Neural progenitor cell (in vitro differentiated cells): ENCODE results near the gene EME1. TPM values are rescaled to one million over a fixed set of nuclear protein-coding genes. Genes with fewer than 3 reads are reported as not detected.

ENCODE experiments used
- DNase-seq: peaks from one replicate; pipeline ENCODE4 v3.0.0-alpha.2; 2016; ENCODE audit warnings: low spot score
- H2AFZ ChIP-seq: fragments of 200-600 bp; sonication (generic); replicated peaks from 2 replicates; pipeline ENCODE4 v1.6.1; 2016; ENCODE audit warnings: antibody characterized with exemption
- H3F3A ChIP-seq: fragments of 200-600 bp; sonication (generic); 2 replicates; pipeline ENCODE4 v1.6.1; 2016; ENCODE audit warnings: antibody characterized with exemption, low read depth
- H3K27ac ChIP-seq: fragments of 200-600 bp; sonication (generic); 2 replicates; pipeline ENCODE4 v1.5.1; 2016; ENCODE audit warnings: mild to moderate bottlenecking
- H3K27me3 ChIP-seq: fragments of 200-600 bp; sonication (generic); 2 replicates; pipeline ENCODE4 v1.6.1; 2016; ENCODE audit warnings: mild to moderate bottlenecking, moderate library complexity
- H3K36me3 ChIP-seq: fragments of 200-600 bp; sonication (generic); 2 replicates; pipeline ENCODE4 v1.5.1; 2016
- H3K4me1 ChIP-seq: fragments of 200-600 bp; sonication (generic); 2 replicates; pipeline ENCODE4 v1.6.1; 2016; ENCODE audit warnings: mixed run types
- H3K4me2 ChIP-seq: fragments of 200-600 bp; sonication (generic); 2 replicates; pipeline ENCODE4 v1.6.1; 2016
- H3K4me3 ChIP-seq: fragments of 200-600 bp; sonication (generic); 2 replicates; pipeline ENCODE4 v1.5.1; 2016
- H3K79me2 ChIP-seq: fragments of 200-600 bp; sonication (generic); 2 replicates; pipeline ENCODE4 v1.6.1; 2016; ENCODE audit warnings: low read depth
- H3K9ac ChIP-seq: fragments of 200-600 bp; sonication (generic); 2 replicates; pipeline ENCODE4 v1.6.1; 2016
- H3K9me3 ChIP-seq: fragments of 200-600 bp; sonication (generic); 2 replicates; pipeline ENCODE4 v1.5.1; 2016; ENCODE audit warnings: low read depth
- H4K20me1 ChIP-seq: fragments of 200-600 bp; sonication (generic); 2 replicates; pipeline ENCODE4 v1.6.1; 2016; ENCODE audit warnings: low read depth
- H3K27ac Mint-ChIP-seq: 3 replicates; pipeline ENCODE4 v1.8.0; 2021; ENCODE audit warnings: mixed read lengths
- H3K27me3 Mint-ChIP-seq: 2 replicates; pipeline ENCODE4 v1.8.0; 2022; ENCODE audit warnings: low read depth, mild to moderate bottlenecking, inconsistent platforms, moderate library complexity, mixed read lengths; ENCODE audit not compliant: insufficient read depth
- H3K36me3 Mint-ChIP-seq: 3 replicates; pipeline ENCODE4 v1.8.0; 2021; ENCODE audit warnings: mixed read lengths
- H3K4me1 Mint-ChIP-seq: 3 replicates; pipeline ENCODE4 v1.8.0; 2021; ENCODE audit warnings: mixed read lengths
- H3K4me3 Mint-ChIP-seq: 3 replicates; pipeline ENCODE4 v1.8.0; 2021; ENCODE audit warnings: mild to moderate bottlenecking, moderate library complexity, mixed read lengths
- H3K9me3 Mint-ChIP-seq: 3 replicates; pipeline ENCODE4 v1.8.0; 2020; ENCODE audit warnings: mixed read lengths
- EZH2 ChIP-seq: fragments of 200-600 bp; sonication (generic); IDR thresholded peaks from 2 replicates; pipeline ENCODE4 v1.6.1; 2017; ENCODE audit warnings: antibody characterized with exemption, mild to moderate bottlenecking, moderate library complexity
- EZH2phosphoT487 ChIP-seq: fragments of 200-600 bp; sonication (generic); IDR thresholded peaks from 2 replicates; pipeline ENCODE4 v1.6.1; 2017; ENCODE audit warnings: antibody characterized with exemption
- total RNA-seq: library from RNA; depleted of rRNA; stranded (reverse); fragments of >200 nt; gene quantifications from 2 replicates; pipeline ENCODE4 v1.2.3, GENCODE V29; 2015; ENCODE audit warnings: low replicate concordance
- TF ChIP-seq, protein P1 (sequence below): fragments of 200-600 bp; sonication (generic); IDR thresholded peaks from 2 replicates; pipeline ENCODE4 v1.5.1; 2017; ENCODE audit warnings: antibody characterized with exemption, mild to moderate bottlenecking

Gene EME1
- total RNA-seq, 1 donor from 2014 or later = 26.6 TPM

DNA sequence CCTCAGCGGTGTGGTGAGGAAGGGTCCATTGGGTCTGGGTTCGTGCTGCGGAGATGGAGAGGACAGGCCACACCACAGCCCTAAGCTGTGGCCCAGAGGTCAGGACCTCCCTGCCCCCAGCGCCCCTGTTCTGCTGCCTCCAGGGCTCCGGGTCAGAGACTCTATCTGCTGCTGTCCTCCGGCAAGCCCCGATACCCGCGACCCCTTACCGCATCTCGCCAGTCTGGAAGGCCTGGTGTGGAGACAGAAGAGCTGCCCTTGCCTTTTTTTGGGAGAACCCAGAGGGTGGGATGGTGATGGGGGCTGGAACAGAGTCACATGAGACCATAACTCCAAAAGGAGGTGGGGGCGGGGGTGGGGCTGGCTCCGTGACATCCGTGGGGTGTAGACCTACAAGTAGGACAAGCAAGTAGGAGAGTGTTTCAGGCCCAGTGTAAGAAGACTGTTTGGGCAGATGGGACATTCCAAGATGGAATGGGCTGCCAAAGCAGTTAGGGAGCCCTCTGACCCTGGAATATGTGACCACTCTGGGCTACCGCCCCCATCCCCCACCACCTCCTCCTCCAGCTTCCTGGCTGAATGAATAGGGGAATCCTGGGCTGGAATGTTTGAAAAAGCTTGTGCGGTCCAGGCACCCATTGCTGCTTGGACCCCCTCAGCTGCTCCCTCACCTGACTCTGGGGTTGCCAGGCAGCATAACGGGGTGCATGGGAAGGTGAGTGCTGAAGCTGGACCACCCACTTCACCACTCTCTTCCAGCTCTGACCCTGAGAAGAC lies 25.7 kb upstream of the EME1 start:
- Histone ChIP-seq H3K4me3 (peak overlapping the region; percentile 78), H3K4me1 (peaks cover 19% of the 10 kb centered on the region), H3F3A (no peaks in the 10 kb centered on the region), H3K79me2 (peaks cover 18% of the 10 kb centered on the region), H2AFZ (no peak overlapping the region), H3K9me3 (no peaks in the 10 kb centered on the region), H3K27ac (no peak overlapping the region), H3K36me3 (no peaks in the 10 kb centered on the region), H3K27me3 (peaks cover 28% of the 10 kb centered on the region), H3K4me2 (peak overlapping the region; percentile 93), H3K9ac (no peak overlapping the region), H4K20me1 (peaks cover 30% of the 10 kb centered on the region)
- peak; percentile 46 for DNase-seq
- H3K4me3 Mint-ChIP-seq = peak overlapping the region; percentile 95
- H3K27me3 Mint-ChIP-seq = peaks cover 8% of the 10 kb centered on the region
- H3K4me1 Mint-ChIP-seq = peaks cover 35% of the 10 kb centered on the region
- peaks cover 3% of the 10 kb centered on the region for H3K36me3 Mint-ChIP-seq
- no peak overlapping the region for H3K27ac Mint-ChIP-seq
- H3K9me3 Mint-ChIP-seq = no peaks in the 10 kb centered on the region
- TF ChIP-seq, protein P1, sequence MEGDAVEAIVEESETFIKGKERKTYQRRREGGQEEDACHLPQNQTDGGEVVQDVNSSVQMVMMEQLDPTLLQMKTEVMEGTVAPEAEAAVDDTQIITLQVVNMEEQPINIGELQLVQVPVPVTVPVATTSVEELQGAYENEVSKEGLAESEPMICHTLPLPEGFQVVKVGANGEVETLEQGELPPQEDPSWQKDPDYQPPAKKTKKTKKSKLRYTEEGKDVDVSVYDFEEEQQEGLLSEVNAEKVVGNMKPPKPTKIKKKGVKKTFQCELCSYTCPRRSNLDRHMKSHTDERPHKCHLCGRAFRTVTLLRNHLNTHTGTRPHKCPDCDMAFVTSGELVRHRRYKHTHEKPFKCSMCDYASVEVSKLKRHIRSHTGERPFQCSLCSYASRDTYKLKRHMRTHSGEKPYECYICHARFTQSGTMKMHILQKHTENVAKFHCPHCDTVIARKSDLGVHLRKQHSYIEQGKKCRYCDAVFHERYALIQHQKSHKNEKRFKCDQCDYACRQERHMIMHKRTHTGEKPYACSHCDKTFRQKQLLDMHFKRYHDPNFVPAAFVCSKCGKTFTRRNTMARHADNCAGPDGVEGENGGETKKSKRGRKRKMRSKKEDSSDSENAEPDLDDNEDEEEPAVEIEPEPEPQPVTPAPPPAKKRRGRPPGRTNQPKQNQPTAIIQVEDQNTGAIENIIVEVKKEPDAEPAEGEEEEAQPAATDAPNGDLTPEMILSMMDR = no peak
- TF ChIP-seq EZH2phosphoT487 = no peak
- no peak for TF ChIP-seq EZH2

DNA sequence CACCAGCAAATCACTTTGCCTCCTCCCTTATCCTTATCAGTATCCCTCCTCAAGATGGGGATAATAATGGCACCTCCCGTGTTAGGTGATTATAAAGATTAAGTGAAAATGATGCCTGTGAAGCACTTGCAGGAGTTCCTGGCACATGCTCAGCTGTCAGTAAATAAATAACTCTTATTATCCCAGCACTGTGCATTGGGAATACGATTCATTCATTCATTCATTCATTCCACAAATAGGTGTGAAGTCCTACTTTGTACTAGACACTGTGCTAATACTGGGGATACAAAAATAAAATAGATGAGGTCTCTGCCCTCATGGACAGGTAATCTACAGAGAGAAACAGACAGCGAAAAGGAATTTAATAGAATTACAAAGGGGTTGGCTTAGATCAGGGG lies 25.1 kb upstream of the EME1 start:
- Mint-ChIP-seq H3K36me3 (peaks cover 5% of the 10 kb centered on the region), H3K27me3 (peaks cover 8% of the 10 kb centered on the region), H3K4me3 (peak overlapping the region; percentile 95), H3K27ac (no peak overlapping the region), H3K4me1 (peaks cover 35% of the 10 kb centered on the region), H3K9me3 (no peaks in the 10 kb centered on the region)
- peaks cover 35% of the 10 kb centered on the region for H4K20me1 ChIP-seq
- no peak overlapping the region for H2AFZ ChIP-seq
- H3K4me1 ChIP-seq = peaks cover 19% of the 10 kb centered on the region
- H3K4me3 ChIP-seq = peak overlapping the region; percentile 78
- H3K27me3 ChIP-seq = peaks cover 28% of the 10 kb centered on the region
- no peak for DNase-seq
- H3K9me3 ChIP-seq = no peaks in the 10 kb centered on the region
- no peak overlapping the region for H3K27ac ChIP-seq
- TF ChIP-seq, protein P1 = no peak
- no peak for TF ChIP-seq EZH2phosphoT487
- TF ChIP-seq EZH2 = no peak
- H3F3A ChIP-seq = no peaks in the 10 kb centered on the region
- no peaks in the 10 kb centered on the region for H3K36me3 ChIP-seq
- H3K4me2 ChIP-seq = peak overlapping the region; percentile 93
- no peak overlapping the region for H3K9ac ChIP-seq
- H3K79me2 ChIP-seq = peaks cover 18% of the 10 kb centered on the region

- Histone ChIP-seq H3K4me1 (peaks cover 19% of the 10 kb centered on the region), H3K79me2 (peaks cover 18% of the 10 kb centered on the region), H3K27ac (no peak overlapping the region), H2AFZ (no peak overlapping the region), H3K27me3 (peaks cover 21% of the 10 kb centered on the region), H4K20me1 (peaks cover 35% of the 10 kb centered on the region), H3K4me2 (no peak overlapping the region), H3F3A (no peaks in the 10 kb centered on the region), H3K9me3 (no peaks in the 10 kb centered on the region), H3K4me3 (no peak overlapping the region), H3K36me3 (no peaks in the 10 kb centered on the region), H3K9ac (no peak overlapping the region)
- H3K27ac Mint-ChIP-seq = peak overlapping the region; percentile 39
- peaks cover 35% of the 10 kb centered on the region for H3K4me1 Mint-ChIP-seq
- no peak for DNase-seq
- peaks cover 11% of the 10 kb centered on the region for H3K27me3 Mint-ChIP-seq
- H3K4me3 Mint-ChIP-seq = peak overlapping the region; percentile 95
- TF ChIP-seq, protein P1 = no peak
- no peak for TF ChIP-seq EZH2
- peaks cover 11% of the 10 kb centered on the region for H3K36me3 Mint-ChIP-seq
- H3K9me3 Mint-ChIP-seq = no peaks in the 10 kb centered on the region
Observed at GRCh38 chr17:50348522-50349242, 24.3 kb upstream of the EME1 start.
